Stomach (tissue), 9 donors: ENCODE data around the gene SAMD8. TPM values are rescaled to one million over a fixed set of nuclear protein-coding genes. Genes with fewer than 3 reads are reported as not detected.
"Not testable (repeated sequence)": the region's sequence is repeated elsewhere in the genome, so short reads cannot be mapped to it uniquely, and the experiment has no call there.

Source experiments
- DNase-seq, 2 donors: peaks; one replicate each; pipeline versions ENCODE4 v3.0.0 to v3.0.0-alpha.2; 2013 to 2019
- H3K27ac ChIP-seq, 5 donors: fragments of 200-600 bp in 4 of 5; sonication (generic) in 4 of 5; one replicate each; pipeline ENCODE4 v1.5.1; 2013 to 2019; ENCODE audit warnings: mild to moderate bottlenecking in 1 of 5, moderate library complexity in 1 of 5
- H3K27me3 ChIP-seq, 3 donors: fragments of 200-600 bp; sonication (generic); one replicate each; pipeline ENCODE4 v1.5.1; 2017 to 2019; ENCODE audit warnings: mixed run types in 1 of 3
- H3K36me3 ChIP-seq, 4 donors: fragments of 200-600 bp; sonication (generic); 1 replicate in 3 of 4; 2 replicates in 1 of 4; pipeline ENCODE4 v1.5.1; 2016 to 2019
- H3K4me1 ChIP-seq, 4 donors: fragments of 200-600 bp; sonication (generic); one replicate each; pipeline ENCODE4 v1.5.1; 2016 to 2019
- H3K4me3 ChIP-seq, 4 donors: fragments of 200-600 bp; sonication (generic) in 3 of 4; one replicate each; pipeline ENCODE4 v1.5.1; 2016 to 2019; ENCODE audit warnings: mild to moderate bottlenecking in 1 of 4
- H3K9me3 ChIP-seq, 4 donors: fragments of 200-600 bp; sonication (generic); one replicate each; pipeline ENCODE4 v1.5.1; 2016 to 2019
- EP300 ChIP-seq: sonication (generic); formaldehyde crosslinking; IDR thresholded peaks from one replicate; pipeline ENCODE4 v1.6.1; 2017; ENCODE audit warnings: antibody characterized with exemption
- POLR2A ChIP-seq, 4 donors: fragments of 450-650 bp; IDR thresholded peaks; one replicate each; pipeline ENCODE4 v1.6.1; 2016; ENCODE audit warnings: antibody characterized with exemption in 4 of 4, control low read depth in 2 of 4, mild to moderate bottlenecking in 1 of 4, moderate library complexity in 1 of 4
- POLR2AphosphoS5 ChIP-seq, 3 donors: sonication (generic); formaldehyde crosslinking; IDR thresholded peaks; one replicate each; pipeline ENCODE4 v1.6.1; 2016; ENCODE audit warnings: antibody characterized with exemption in 3 of 3
- WGBS, 5 donors: extraction: QIAGEN DNeasy Blood & Tissue Kit in 3 of 5; methylation state at CpG; one replicate each; pipeline versions ENCODE4 v1.1.5 to v1.1.7; 2013 to 2018; 5-methylcytosine and 5-hydroxymethylcytosine counted together
- intact Hi-C: fragments of 100-400 bp; cut with DNase I; formaldehyde crosslinking; loops from one replicate; pipeline ENCODE4 v1.15.1; 2023; ENCODE audit warnings: low total_unique reads
- polyA plus RNA-seq, 3 donors: library from polyadenylated mRNA; stranded (reverse); fragments of 200-250 nt; gene quantifications; one replicate each; pipeline ENCODE4 v1.2.3, GENCODE V29; 2013
- total RNA-seq, 5 donors: library from RNA; depleted of rRNA; stranded (reverse); fragments of >200 nt; gene quantifications; one replicate each; pipeline versions ENCODE4 v1.1.0 to v1.2.3, GENCODE V29; 2014 to 2016
- TF ChIP-seq, protein P1 (sequence below), 7 experiments: fragments of 450-650 bp in 4 of 7; fragments of 200-600 bp in 3 of 7; sonication (generic) in 3 of 7; IDR thresholded peaks; one replicate each; pipeline ENCODE4 v1.5.1; 2016 to 2019; ENCODE audit warnings: antibody characterized with exemption in 7 of 7, control low read depth in 2 of 7, mild to moderate bottlenecking in 1 of 7
- donor health status: healthy with polysubstance abuse.
- donor health status: Bipolar disorder and iron deficiency.
- donor health status: healthy.

The SAMD8 gene
- total and polyA plus RNA-seq, 8 donors: 2.9 to 34.9 (median 5.5) TPM

DNA sequence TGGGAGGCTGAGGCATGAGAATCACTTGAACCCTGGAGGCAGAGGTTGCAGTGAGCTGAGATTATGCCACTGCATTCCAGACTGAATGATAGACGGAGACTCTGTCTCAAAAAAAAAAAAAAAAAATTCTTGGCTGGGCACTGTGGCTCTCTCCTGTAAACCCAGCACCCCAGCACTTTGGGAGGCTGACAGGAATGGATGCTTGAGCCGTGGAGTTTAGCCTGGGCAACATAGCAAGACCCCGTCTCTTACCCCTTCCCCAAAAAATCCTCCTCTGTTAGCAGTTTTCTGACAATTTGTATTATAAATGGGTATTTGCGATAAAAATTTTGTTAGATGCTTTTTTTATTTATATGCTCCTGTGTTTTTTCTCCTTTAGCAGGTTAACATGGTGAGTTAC lies 11.0 kb downstream of the SAMD8 start:
- no peak overlapping the region for H3K27ac ChIP-seq
- H3K36me3 ChIP-seq: peaks cover 10 to 20% (median 13%) of the 10 kb centered on the region in 4 donors
- intact Hi-C loops: no loop called here
- H3K4me3 ChIP-seq: no peak overlapping the region
- no peaks in the 10 kb centered on the region for H3K9me3 ChIP-seq
- no peak for DNase-seq
- WGBS, 5 donors: 95 to 99% (median 95%) methylated on average over 4 of the region's 4 CpGs
- peaks cover 4 to 77% (median 28%) of the 10 kb centered on the region in 4 donors for H3K4me1 ChIP-seq
- TF ChIP-seq POLR2A (IDR thresholded peaks at IDR 0.05): no peak
- no peak for TF ChIP-seq POLR2AphosphoS5 (IDR thresholded peaks at IDR 0.05)
- TF ChIP-seq EP300: no peak
- TF ChIP-seq, protein P1, sequence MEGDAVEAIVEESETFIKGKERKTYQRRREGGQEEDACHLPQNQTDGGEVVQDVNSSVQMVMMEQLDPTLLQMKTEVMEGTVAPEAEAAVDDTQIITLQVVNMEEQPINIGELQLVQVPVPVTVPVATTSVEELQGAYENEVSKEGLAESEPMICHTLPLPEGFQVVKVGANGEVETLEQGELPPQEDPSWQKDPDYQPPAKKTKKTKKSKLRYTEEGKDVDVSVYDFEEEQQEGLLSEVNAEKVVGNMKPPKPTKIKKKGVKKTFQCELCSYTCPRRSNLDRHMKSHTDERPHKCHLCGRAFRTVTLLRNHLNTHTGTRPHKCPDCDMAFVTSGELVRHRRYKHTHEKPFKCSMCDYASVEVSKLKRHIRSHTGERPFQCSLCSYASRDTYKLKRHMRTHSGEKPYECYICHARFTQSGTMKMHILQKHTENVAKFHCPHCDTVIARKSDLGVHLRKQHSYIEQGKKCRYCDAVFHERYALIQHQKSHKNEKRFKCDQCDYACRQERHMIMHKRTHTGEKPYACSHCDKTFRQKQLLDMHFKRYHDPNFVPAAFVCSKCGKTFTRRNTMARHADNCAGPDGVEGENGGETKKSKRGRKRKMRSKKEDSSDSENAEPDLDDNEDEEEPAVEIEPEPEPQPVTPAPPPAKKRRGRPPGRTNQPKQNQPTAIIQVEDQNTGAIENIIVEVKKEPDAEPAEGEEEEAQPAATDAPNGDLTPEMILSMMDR (IDR thresholded peaks at IDR 0.05): no peak
- H3K27me3 ChIP-seq: no peaks in the 10 kb centered on the region

DNA sequence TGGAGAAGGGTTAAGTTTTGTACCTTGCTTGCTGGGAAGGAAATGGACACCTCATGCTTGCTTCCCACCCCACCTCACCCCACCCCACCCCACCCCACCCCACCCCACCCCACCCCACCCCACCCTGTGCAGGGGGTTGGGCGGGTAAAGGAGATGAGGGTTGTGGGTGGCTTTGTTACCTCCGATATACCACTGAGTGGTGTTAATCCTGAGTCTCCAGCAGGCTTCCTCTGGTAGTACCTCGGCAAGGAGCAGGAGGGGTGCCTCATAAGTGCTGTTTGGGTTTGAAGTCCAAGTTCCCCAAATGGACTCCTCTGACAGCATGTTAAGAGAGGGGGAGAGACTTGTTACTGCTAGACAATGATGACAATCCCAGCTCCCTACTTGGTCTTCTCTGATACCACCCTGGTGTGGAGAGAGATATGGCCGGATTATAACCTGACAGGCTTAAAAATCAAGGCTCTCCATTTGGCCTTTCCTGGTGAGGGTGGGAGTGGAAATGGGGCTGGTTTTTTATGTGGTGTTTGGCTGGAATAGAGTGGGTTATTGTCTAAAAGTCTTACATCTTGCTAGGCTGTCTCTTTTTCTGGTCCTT lies 11.7 kb downstream of the SAMD8 start:
- no peaks in the 10 kb centered on the region for H3K27me3 ChIP-seq
- no peak overlapping the region for H3K4me3 ChIP-seq
- DNase-seq: no peak
- WGBS, 5 donors: 77 to 94% (median 90%) methylated on average over 4 of the region's 4 CpGs
- intact Hi-C loops: no loop called here
- H3K9me3 ChIP-seq: no peaks in the 10 kb centered on the region
- no peak for TF ChIP-seq POLR2AphosphoS5 (IDR thresholded peaks at IDR 0.05)
- TF ChIP-seq EP300: no peak
- TF ChIP-seq POLR2A (IDR thresholded peaks at IDR 0.05): no peak
- TF ChIP-seq, protein P1 (IDR thresholded peaks at IDR 0.05): no peak
- H3K36me3 ChIP-seq: peaks cover 10 to 20% (median 13%) of the 10 kb centered on the region in 4 donors
- H3K4me1 ChIP-seq: peaks cover 4 to 77% (median 29%) of the 10 kb centered on the region in 4 donors
- H3K27ac ChIP-seq: no peak overlapping the region

DNA sequence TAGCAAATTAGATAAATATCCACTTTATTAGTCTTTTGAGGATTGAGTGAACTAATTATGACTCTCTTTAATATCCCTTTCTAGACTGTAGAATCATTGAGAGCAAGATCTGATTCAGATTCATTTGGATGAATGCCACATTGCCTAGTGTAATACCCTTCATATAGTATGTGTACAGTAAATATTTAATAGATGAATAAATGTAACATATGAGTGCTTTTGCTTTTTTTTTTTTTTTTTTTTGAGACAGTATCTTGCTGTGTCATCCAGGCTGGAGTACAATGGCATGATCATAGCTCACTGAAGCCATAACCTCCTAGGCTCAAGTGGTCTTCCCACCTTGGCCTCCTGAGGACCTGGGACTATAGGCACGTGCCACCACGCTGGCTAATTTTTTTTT lies 14.8 kb downstream of the SAMD8 start:
- peaks cover 0 to 63% (median 21%) of the 10 kb centered on the region in 4 donors for H3K4me1 ChIP-seq
- peaks cover 10 to 20% (median 13%) of the 10 kb centered on the region in 4 donors for H3K36me3 ChIP-seq
- no peaks in the 10 kb centered on the region for H3K9me3 ChIP-seq
- 90 to 98% (median 95%) methylated on average over 2 of the region's 2 CpGs for WGBS, 5 donors
- no peaks in the 10 kb centered on the region for H3K27me3 ChIP-seq
- TF ChIP-seq, protein P1 (IDR thresholded peaks at IDR 0.05): no peak
- no peak for TF ChIP-seq POLR2AphosphoS5 (IDR thresholded peaks at IDR 0.05)
- no peak for TF ChIP-seq EP300
- DNase-seq: no peak
- no peak overlapping the region for H3K4me3 ChIP-seq
- intact Hi-C loops: no loop called here
- H3K27ac ChIP-seq: no peak overlapping the region

DNA sequence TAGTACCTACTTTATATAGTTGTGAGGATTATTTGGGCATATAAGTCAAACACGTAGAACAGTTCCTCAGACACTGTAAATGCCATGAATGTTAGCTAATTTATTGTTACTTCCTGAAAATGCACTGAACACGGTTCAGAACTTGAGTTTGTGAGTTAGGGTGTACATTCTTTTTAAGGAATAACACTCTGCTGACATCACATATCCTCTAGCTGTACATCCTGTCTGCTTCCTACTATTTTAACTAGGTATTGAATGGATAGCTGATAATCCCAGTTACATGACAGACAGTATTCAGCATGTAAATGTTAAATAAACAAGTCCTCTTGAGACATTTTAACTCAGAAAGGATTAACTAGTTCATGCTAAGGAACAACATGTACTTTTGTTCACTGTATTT lies 16.0 kb downstream of the SAMD8 start:
- no peak for DNase-seq
- WGBS, 5 donors: 43 to 65% (median 48%) methylated on average over 2 of the region's 2 CpGs
- TF ChIP-seq POLR2A (IDR thresholded peaks at IDR 0.05) (no peak), POLR2AphosphoS5 (IDR thresholded peaks at IDR 0.05) (no peak), EP300 (no peak)
- TF ChIP-seq, protein P1 (IDR thresholded peaks at IDR 0.05): no peak
- intact Hi-C loops: no loop called here
- no peak overlapping the region for H3K27ac ChIP-seq
- H3K4me1 ChIP-seq: peaks cover 0 to 52% (median 15%) of the 10 kb centered on the region in 4 donors
- H3K36me3 ChIP-seq: peaks cover 10 to 20% (median 13%) of the 10 kb centered on the region in 4 donors
- no peaks in the 10 kb centered on the region for H3K27me3 ChIP-seq
- no peaks in the 10 kb centered on the region for H3K9me3 ChIP-seq
- H3K4me3 ChIP-seq: no peak overlapping the region

DNA sequence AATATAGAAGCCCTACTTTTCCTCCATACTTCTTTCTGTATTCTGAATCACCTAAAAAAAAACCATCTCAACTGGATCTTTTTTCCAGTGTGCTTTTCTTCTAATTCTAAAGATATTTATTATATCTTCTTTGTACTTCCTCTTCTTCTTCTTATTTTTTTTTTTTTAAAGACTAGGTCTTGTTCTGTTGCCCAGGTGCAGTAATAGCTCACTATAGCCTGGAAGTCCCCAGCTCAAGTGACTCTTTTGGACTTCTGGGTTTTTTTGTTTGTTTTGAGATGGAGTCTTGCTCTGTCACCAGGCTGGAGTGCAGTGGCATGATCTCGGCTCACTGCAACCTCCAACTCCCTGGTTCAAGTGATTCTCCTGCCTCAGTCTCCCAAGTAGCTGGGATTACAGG lies 17.5 kb downstream of the SAMD8 start:
- H3K27ac ChIP-seq, intact Hi-C loops, H3K4me3 ChIP-seq, DNase-seq, H3K9me3 ChIP-seq, H3K27me3 ChIP-seq: not testable (repeated sequence)
- peaks cover 8 to 15% (median 13%) of the 10 kb centered on the region in 4 donors for H3K36me3 ChIP-seq
- peaks cover 0 to 43% (median 13%) of the 10 kb centered on the region in 4 donors for H3K4me1 ChIP-seq
- 87 to 91% (median 91%) methylated on average over 1 of the region's 1 CpG for WGBS, 5 donors
